Activated CD8-positive, alpha-beta memory T cell treated with anti-CD3 and anti-CD28 coated beads, Interleukin-2, amount 50 U/mL, for 1 hour (primary cell): ENCODE measurements around the gene LGALS7.
"Not testable (repeated sequence)": the region's sequence is repeated elsewhere in the genome, so short reads cannot be mapped to it uniquely, and the experiment has no call there.

Experiments used
- DNase-seq: peaks from one replicate; pipeline ENCODE4 v3.0.0-alpha.2; 2020; ENCODE audit errors: extremely low read depth

Gene LGALS7

DNA sequence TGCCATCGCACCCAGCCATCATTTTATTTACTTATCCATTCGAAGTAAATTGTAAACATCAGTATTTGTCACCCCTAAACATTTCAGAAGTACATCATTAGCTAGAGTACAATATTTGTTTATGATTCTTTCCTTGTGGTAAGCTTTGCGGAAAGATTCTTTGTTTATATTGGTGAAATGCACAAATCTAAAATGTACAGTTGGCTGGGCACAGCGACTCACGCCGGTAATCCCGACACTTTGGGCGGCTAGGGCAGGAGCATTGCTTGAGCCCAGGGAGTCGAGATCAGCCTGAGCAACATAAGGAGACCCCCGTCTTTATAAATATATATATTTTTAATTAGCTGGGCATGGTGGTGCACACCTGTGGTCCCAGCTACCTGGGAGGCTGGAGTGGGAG, 25.8 kb upstream of the LGALS7 start:
- no peak for DNase-seq

DNA sequence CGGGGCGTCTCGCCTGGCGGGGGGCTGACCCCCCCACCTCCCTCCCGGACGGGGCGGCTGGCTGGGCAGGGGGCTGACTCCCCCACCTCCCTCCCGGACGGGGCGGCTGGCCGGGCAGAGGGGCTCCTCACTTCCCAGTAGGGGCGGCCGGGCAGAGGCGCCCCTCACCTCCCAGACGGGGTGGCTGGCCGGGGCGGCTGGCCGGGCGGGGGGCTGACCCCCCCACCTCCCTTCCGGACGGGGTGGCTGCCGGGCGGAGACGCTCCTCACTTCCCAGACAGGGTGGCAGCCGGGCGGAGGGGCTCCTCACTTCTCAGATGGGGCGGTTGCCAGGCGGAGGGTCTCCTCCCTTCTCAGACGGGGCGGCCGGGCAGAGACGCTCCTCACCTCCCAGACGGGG, 24.5 kb upstream of the LGALS7 start:
- DNase-seq: not testable (repeated sequence)

DNA sequence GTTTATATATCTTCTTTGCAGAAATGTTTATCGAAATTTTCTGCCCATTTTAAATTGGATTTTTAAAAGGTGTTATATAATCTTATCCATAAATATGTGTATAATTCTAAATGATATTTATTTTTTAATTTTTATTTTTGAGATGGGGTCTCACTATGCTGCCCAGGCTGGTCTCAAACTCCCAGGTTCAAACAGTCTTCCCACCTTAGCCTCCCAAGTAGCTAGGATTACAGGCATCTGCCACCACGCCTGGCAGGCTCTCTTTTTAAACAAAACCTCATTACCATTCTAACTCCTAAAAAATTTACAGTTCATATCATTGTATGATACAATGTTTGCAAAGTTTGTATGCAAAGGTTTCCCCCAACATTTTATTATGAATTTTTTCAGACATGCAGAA, 22.8 kb upstream of the LGALS7 start:
- DNase-seq: no peak

DNA sequence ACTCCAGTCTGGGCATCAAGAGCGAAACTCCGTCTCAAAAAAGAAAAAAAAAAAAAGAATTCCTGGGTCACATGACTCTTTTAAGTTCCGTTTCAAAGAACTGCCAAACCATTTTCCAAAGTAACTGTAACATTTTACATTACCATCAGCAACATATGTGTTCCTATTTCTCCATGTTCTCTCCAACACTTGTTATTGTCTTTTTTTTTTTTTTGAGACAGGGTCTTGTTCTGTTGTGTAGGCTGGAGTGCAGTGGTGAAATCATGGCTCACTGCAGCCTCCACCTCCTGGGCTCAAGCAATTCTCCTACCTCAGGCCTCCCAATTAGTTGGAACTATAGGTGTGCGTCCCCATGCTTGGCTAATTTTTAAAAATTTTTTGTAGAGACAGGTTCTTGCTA, 22.2 kb upstream of the LGALS7 start:
- no peak for DNase-seq

DNA sequence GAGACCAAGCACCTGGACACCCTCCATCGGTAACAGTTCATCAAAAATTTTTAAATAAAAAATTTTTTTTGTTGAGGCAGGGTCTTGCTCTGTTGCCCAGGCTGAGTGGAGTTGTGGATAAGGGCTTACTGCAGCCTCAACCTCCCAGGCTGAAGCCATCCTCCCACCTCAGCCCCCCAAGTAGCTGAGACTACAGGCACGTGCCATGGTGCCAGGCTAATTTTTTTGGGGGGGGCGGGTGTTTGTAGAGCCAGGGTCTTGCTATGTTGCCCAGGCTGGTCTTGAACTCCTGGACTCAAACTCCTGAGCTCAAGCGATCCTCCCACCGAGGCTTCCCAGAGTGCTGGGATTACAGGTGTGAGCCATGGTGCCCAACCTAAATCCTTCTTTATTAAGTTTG, 20.4 kb upstream of the LGALS7 start:
- no peak for DNase-seq

DNA sequence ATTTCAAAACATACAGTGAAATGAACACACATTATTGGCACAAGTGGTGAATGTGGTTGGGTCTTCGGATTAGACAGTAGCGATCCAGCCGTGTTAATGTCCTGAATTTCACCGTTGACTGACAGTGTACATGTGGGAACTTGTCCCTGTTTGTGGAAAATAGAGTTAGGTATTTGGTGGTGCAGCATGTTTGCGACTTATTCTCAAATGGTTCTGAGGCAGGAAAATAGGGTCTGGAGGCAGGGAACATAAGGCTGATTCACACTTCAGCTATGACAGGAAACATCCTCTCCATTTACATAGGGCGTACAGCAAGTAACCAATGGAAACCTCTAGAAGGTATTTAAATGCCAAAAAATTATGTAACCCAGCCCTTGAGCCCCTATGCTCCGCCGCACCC, 19.9 kb upstream of the LGALS7 start:
- no peak for DNase-seq

DNA sequence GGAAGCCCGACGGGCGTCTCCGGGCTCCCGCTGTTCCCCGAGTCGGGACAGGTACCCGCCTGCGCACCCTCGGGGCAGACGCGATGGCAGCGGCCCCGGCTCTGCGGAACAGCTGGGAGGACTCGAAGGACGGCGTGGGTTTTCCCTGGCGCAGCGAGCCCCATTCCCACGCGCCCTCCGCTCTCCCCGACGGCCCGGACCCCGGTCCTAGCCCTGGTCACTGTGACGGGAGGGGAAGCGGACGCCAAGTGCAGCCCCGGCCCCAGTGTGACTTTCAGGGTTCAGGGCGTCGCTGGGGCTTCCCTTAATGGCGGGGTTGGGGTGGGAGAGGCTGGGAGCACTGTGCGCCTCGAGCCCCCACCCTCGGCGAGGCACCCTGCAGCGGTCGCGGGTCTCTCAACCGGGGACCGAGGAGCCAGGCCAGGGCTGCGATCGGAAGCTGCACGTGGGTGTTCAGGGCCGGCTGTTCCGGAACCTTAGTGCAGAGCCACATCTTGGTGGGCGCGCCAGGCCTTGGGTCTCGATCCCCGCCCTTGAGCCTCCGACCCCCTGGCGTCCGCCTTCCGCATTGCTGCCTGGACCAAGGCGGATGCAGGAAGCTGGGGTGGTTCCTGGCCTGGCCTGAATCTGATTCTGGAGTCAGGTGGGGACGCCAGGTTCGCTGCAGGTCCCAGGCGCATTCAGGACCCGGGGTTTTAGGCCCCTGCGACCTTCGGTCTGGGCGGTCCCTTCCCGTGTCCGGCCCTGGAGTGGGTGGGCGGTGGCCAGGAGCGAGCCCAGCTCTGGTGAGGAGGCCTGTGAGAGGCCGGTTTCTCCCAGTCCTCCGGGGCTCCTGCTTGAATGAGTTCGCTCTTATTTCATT, 19.2 kb upstream of the LGALS7 start:
- no peak for DNase-seq

DNA sequence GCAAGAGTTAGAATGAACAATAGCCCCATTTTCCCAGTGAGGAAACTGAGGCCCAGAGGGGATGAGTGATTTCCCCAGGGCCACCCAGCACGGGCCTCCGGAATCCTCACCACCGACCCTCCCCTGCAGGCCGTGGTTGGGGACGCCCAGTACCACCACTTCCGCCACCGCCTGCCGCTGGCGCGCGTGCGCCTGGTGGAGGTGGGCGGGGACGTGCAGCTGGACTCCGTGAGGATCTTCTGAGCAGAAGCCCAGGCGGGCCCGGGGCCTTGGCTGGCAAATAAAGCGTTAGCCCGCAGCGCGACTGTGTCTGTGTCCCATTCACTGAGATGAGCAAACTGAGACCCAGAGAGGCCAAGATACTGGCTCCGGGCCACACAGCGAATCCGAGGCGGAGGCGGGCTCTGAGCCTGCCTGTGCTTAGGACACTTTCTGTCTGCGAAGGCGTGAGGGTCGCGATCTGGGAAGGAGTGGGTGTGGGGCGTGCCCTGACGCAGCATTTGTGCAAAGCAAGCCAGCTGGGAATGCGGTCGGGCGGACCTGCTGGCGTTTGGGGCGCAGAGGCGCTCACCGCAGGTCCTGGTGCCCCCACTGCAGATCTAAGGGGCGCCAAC, 18.2 kb upstream of the LGALS7 start:
- DNase-seq: not testable (repeated sequence)

DNA sequence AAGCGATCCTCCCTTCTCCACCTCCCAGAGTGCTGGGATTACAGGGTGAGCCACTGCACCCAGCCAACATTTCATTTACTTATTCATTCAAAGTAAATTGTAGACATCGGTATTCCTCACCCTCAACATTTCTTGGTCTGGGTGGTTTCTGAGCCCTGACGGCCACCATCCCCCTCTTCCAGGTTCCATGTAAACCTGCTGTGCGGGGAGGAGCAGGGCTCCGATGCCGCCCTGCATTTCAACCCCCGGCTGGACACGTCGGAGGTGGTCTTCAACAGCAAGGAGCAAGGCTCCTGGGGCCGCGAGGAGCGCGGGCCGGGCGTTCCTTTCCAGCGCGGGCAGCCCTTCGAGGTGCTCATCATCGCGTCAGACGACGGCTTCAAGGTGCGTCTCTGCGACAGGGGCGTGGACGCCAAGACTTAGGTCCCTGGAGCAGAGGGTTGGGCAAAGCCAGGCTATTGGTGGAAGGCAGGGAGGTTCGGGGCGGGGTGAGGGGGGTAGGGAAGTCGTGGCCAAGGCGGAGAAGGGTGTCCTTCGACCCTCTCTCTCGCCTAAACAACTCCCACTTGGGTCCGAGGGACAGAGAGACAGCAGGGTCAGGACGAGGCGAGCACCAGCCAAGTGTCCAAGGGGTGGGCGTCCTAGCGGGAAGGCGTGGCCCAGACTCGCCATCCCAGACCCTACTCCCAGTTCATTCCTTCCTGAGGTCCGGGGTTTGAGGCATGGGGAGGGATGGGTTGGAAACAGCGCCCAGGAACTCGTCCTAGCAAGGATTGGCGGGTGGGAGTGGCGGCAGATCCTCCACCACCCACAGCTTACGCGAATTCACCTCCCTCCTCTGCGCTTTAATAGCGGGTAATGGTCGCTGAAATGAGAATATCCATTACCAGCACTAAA, 17.4 kb upstream of the LGALS7 start:
- not testable (repeated sequence) for DNase-seq

DNA sequence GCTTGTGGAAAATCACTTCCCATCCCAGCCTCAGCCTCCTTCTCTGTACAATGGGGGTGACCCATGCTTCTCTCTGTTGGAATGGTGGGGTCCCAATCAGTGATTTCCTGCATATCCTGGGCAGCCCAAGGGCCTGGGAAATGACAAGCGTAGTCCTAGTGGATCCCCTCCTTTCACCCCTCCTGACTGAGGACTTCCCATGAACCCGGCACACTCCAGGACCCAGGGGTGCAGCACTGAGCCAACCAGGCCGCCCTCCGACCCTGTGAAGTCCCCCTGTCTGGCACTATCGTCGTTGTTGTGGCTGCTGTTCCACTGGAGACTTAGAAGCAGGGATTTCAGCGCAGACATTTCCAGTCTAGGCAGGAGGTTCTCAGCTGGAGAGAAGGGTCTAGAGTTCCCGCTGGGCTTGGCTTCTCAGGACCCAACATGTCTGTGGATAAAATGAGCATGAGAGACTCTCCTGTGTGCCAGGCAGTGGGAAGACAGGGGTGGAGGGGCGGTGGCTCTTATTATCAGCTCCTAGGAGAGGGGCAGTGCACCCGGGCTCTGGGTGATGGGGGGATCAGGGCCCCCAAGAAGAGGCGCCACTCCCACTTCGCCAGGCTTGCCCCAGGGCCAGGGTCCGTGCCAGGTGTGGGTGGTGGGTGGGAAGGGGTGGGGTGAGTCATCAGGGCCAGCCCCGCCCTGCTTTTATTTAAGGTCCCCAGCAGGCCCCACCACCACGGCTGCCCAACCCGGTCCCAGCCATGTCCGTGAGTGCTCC, 15.3 kb upstream of the LGALS7 start, which contains the start of gene LGALS7B:
TSS of gene LGALS7B (plus strand) at position 723 of the 766 bp plus-strand sequence. CDS start at position 750, 27 bp downstream.
- no peak for DNase-seq

DNA sequence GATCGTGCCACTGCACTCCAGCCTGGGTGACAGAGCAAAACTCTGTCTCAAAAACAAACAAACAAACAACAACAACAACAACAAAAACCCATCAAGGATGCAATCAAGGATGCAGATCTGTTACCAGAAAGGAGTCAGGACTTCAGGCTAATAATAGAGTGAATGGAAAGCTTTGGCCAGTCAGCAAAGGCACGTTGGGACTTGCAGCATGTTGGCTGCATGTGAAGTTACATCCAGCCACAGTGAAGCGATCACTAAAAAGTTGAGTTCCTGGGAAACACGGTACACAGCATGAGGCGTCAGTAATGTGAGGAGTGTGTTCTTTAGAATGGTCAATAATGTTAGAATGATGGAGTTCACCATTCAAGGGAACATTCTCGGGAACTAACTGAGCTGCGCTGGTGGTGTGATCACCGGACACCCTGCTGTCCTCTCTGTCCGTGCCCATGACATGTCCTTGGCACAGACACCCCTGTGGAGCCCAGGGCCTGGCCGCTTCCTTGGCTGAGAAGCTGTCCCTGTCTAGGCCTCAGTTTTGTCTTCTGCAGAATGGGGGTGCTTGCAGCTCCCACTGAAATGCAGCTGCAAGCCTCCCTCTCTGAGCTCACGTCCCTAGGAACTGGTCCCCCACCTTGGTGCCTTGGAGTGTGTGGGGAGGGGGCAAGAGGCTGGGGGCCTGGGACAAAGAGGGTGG, 13.4 kb upstream of the LGALS7 start:
- DNase-seq: no peak

DNA sequence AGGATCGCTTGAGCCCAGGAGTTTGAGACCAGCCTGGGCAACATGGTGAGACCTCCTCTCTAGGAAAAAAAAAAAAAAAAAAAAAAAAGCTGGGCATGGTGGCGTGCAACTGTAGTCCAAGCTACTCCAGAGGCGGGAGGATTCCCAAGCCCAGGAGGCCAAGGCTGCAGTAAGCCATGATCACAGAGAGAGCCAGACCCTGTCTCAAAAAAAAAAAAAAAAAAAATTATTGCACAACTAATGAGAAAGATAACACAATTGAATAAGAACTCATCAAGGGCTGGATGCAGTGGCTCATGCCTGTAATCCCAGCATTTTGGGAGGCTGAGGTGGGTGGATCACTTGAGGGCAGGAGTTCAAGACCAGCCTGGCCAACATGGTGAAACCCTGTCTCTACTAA, 12.7 kb upstream of the LGALS7 start:
- DNase-seq: not testable (repeated sequence)

DNA sequence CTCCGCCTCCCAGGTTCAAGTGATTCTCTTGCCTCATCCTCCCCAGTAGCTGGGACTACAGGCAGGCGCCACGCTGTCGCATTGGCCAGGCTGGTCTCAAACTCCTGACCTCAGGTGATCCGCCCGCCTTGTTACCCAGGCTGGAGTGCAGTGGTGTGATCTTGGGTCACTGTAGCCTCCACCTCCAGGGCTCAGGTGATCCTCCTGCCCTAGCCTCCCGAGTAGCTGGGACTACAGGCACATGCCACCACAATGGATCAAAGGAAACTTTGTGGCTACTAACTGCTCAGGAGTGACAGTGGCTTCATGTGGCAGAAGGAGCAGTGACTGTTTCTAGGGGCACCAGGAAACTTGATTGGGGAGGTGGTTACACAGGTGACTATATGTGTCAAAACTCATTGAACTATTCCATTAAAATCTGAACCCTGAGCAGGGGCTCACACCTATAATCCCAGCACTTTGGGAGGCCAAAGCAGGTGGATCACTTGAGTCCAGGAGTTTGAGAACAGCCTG, 11.9 kb upstream of the LGALS7 start:
- DNase-seq: no peak

DNA sequence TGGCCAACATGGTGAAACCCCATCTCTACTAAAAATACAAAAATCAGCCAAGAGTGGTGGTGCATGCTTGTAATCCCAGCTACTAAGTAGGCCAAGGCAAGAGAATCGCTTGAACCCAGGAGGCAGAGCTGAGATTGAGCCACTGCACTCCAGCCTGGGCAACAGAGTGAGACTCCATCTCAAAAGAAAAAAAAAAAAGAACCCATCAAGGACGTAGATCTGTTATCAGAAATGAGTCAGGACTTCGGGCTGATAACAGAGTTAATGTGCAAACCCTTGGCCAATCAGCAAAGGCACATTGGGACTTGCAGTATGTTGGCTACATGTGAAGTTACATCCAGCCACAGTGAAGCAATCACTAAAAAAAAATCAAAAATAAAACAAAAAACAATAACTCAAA, 10.9 kb upstream of the LGALS7 start:
- no peak for DNase-seq

DNA sequence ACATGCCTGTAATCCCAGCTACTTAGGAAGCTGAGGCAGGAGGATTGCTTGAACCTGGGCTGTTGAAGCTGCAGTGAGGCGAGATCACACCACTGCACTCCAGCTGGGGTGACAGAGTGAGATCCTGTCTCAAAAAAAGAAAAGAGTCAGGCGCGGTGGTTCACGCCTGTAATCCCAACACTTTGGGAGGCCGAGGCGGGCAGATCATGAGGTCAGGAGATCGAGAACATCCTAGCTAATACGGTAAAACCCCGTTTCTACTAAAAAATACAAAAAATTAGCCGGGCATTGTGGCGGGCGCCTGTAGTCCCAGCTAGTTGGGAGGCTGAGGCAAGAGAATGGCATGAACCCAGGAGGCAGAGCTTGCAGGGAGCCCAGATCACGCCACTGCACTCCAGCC, 8.9 kb upstream of the LGALS7 start:
- DNase-seq: not testable (repeated sequence)

DNA sequence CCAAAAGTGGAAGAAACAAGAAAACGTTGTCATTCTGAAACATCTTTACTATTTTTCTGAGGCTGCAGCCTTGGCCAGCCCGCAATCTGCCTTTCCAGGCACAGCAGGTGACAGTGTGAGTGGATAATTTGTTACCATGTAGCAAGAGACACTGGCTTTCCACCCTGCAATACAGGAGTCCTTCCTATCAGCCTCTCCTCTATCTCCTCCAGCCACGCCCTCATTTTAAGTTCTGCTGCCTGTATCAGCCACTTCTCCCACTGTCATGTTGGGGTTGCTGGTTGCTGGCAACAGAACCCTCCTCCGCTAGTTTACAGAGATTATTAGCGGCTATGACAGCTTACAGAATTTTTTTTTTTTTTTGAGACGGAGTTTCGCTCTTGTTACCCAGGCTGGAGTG, 7.7 kb upstream of the LGALS7 start:
- DNase-seq: no peak

DNA sequence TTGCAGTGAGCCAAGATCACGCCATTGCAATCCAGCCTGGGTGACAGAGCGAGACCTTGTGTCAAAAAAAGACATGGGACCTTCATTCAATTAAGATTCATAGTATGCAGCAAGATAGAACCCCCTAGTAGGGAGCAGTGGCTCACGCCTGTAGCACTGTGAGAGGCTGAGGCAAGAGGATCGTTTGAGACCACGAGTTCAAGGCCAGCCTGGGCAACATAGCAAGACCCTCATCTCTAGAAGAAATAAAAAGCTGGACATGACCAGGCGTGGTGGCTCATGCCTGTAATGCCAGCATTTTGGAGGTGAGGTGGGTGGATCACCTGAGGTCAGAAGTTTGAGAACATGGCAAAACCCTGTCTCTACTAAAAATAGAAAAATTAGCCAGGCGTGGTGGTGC, 7.1 kb upstream of the LGALS7 start:
- no peak for DNase-seq

DNA sequence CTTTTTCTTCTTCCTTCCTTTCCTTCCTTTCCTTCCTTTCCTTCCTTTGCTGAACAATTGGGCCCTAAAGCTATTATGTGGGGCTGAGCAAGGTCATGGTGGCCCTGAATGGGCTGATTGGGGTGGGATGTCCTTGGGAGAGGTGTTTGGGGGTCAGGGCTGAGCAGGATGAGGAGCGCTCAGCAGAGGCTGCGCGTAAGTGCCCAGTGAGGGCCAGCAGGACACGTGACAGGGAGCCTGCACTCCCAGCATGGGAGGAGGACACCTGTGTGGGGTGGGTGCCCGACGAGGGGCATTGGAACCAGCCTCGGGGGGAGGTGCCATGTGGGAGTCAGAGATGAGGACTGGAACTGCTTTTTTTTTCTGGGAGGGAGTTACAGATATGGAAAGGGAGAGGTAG, 5.4 kb upstream of the LGALS7 start:
- DNase-seq: no peak

DNA sequence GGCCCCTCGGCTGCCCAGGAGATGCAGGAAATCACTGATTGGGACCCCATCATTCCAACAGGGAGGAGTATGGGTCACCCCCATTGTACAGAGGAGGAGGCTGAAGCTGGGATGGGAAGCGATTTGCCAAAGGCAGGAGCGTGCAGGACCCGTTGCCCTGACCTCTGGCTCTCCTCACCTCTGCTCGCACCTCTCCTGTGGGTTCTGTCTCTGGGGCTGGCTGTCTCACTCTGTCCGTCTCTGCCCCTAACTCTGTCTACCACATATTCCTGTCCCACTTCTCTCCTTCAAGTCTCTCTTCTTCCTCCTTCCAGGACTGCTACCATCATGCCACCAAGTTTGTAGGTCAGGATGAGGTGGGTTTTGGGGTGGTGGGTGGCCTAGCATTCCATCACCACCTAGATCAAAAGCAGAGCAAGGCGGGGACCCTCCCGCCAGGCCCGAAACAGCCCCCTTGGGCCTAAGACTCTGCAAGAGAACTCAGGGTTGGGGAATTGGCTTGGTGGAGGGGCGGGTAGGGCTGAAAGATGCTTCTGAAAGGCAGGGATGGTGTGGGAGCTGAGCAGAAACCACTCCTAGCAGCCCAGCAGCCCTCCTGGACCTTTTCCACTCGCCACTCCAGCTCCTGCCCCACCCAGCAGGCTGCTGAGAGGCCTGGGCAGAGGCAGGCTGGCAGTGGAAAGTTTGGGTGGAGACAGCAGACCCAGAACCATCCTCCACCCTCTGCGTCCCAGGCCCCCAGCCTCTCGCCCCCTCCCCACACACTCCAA, 1.0 kb upstream of the LGALS7 start:
- no peak for DNase-seq

DNA sequence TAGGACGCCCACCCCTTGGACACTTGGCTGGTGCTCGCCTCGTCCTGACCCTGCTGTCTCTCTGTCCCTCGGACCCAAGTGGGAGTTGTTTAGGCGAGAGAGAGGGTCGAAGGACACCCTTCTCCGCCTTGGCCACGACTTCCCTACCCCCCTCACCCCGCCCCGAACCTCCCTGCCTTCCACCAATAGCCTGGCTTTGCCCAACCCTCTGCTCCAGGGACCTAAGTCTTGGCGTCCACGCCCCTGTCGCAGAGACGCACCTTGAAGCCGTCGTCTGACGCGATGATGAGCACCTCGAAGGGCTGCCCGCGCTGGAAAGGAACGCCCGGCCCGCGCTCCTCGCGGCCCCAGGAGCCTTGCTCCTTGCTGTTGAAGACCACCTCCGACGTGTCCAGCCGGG, 1.7 kb downstream of the LGALS7 start:
- DNase-seq: not testable (repeated sequence)
